PC-3 (cell line): ENCODE results near the gene BCAS1. TPM values are rescaled to one million over a fixed set of nuclear protein-coding genes. Genes with fewer than 3 reads are reported as not detected.

Experiments
- ATAC-seq: fragments of 200-7000 bp; cut with Tn5 transposase; 2 replicates; pipeline ENCODE4 v1.9.1; 2020; ENCODE audit warnings: mild to moderate bottlenecking, moderate library complexity
- BruUV-seq: library from RNA; stranded (reverse); fragments of 400-500 nt; replicated peaks from 2 replicates; lab custom pipeline; 2021; lab: Mats Ljungman, UMichigan
- CTCF ChIA-PET: fragments of 300-600 bp; sonication (Branson Sonifier 250); formaldehyde crosslinking; loops from one replicate; lab custom pipeline; 2022; ENCODE audit warnings: antibody characterized with exemption; lab: Charles Lee
- POLR2A ChIA-PET: fragments of 300-600 bp; sonication (Branson Sonifier 250); formaldehyde crosslinking; loops from one replicate; lab custom pipeline; 2022; ENCODE audit warnings: antibody characterized with exemption; ENCODE audit not compliant: unreplicated experiment; lab: Charles Lee
- DNase-seq: peaks from one replicate; pipeline ENCODE4 v3.0.0-alpha.2; 2015
- H2AFZ ChIP-seq: fragments of 300-600 bp; sonication (generic); 2 replicates; pipeline ENCODE4 v1.6.0; 2016; ENCODE audit warnings: antibody characterized with exemption, low read length
- H3F3A ChIP-seq: fragments of 300-600 bp; sonication (generic); one replicate; pipeline ENCODE4 v1.6.0; 2017; ENCODE audit warnings: antibody characterized with exemption, low read length, control low read depth, mild to moderate bottlenecking; ENCODE audit not compliant: unreplicated experiment
- H3K27ac ChIP-seq: fragments of 300-600 bp; sonication (generic); 2 replicates; pipeline ENCODE4 v1.5.1; 2016; ENCODE audit warnings: mild to moderate bottlenecking, low read length
- H3K27me3 ChIP-seq: fragments of 300-600 bp; sonication (generic); 2 replicates; pipeline ENCODE4 v1.6.1; 2016; ENCODE audit warnings: low read length, mixed read lengths
- H3K36me3 ChIP-seq: fragments of 300-600 bp; sonication (generic); 2 replicates; pipeline ENCODE4 v1.6.1; 2016; ENCODE audit warnings: low read depth, mixed run types, low read length, mixed read lengths
- H3K4me1 ChIP-seq: fragments of 300-600 bp; sonication (generic); 2 replicates; pipeline ENCODE4 v1.5.1; 2016; ENCODE audit warnings: low read length; ENCODE audit not compliant: insufficient read depth
- H3K4me2 ChIP-seq: fragments of 300-600 bp; sonication (generic); 2 replicates; pipeline ENCODE4 v1.6.0; 2016; ENCODE audit warnings: low read length
- H3K4me3 ChIP-seq: fragments of 300-600 bp; sonication (generic); 2 replicates; pipeline ENCODE4 v1.5.1; 2016; ENCODE audit warnings: mild to moderate bottlenecking, low read length, mixed read lengths
- H3K79me2 ChIP-seq: fragments of 300-600 bp; sonication (generic); 2 replicates; pipeline ENCODE4 v1.6.1; 2017; ENCODE audit warnings: low read length, mixed read lengths
- H3K9ac ChIP-seq: fragments of 300-600 bp; sonication (generic); 2 replicates; pipeline ENCODE4 v1.6.0; 2016; ENCODE audit warnings: mild to moderate bottlenecking, low read length
- H3K9me2 ChIP-seq: fragments of 300-600 bp; sonication (generic); replicated peaks from 2 replicates; pipeline ENCODE4 v1.6.1; 2016; ENCODE audit warnings: mixed run types, low read length, mixed read lengths
- H3K9me3 ChIP-seq: fragments of 300-600 bp; sonication (generic); 2 replicates; pipeline ENCODE4 v1.6.1; 2016; ENCODE audit warnings: low read length, mixed read lengths
- H4K20me1 ChIP-seq: fragments of 300-600 bp; sonication (generic); 2 replicates; pipeline ENCODE4 v1.6.1; 2016; ENCODE audit warnings: low read length, mixed read lengths
- EZH2 ChIP-seq: fragments of 300-600 bp; sonication (generic); IDR thresholded peaks from one replicate; pipeline ENCODE4 v1.6.1; 2017; ENCODE audit warnings: antibody characterized with exemption, mild to moderate bottlenecking, low read length; ENCODE audit not compliant: unreplicated experiment
- EZH2phosphoT487 ChIP-seq: fragments of 300-600 bp; sonication (generic); IDR thresholded peaks from 2 replicates; pipeline ENCODE4 v1.6.1; 2018; ENCODE audit warnings: mild to moderate bottlenecking, antibody characterized with exemption, low read length, borderline replicate concordance
- intact Hi-C: fragments of 100-400 bp; cut with micrococcal nuclease; formaldehyde crosslinking; loops from 2 replicates; pipeline ENCODE4 v1.9.0; 2023
- total RNA-seq: library from RNA; depleted of rRNA; stranded (reverse); fragments of >200 nt; gene quantifications from 2 replicates; pipeline ENCODE4 v1.2.3, GENCODE V29; 2014
- TF ChIP-seq, protein P1 (sequence below): fragments of 300-600 bp; sonication (generic); conservative IDR thresholded peaks from 2 replicates; pipeline ENCODE4 v1.5.1; 2017; ENCODE audit warnings: antibody characterized with exemption, low read depth, mild to moderate bottlenecking, low read length

Gene BCAS1
- total RNA-seq, 1 experiment from 2014 or later, result 0.18 TPM

DNA sequence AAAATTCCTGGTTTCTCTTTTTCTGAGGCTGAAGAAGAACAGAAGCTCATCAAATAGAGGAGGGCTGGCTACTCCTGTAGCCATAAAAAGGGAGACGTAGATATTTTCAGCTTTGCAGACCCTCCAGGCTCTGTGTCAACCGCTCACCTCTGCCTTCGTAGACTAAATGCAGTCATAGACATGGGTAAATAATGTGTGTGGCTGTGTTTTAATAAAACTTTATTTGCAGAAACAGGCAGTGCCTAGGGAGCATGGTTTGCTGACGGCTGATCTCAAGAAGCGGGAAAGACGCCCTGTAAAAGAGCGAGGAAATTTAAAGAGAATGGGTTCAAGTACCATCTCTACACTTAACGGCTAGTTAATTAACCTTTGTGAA, 171.8 kb downstream of the BCAS1 start:
- intact Hi-C loops, result loop anchor here (2.0 kb wide), 1 partner anchor 14 kb away; no protein-coding TSS in a partner anchor
- Histone ChIP-seq H3K4me2 (peak overlapping the region; percentile 46; the same call in 1 of the 2 replicates), H3K4me1 (peaks cover 45% of the 10 kb centered on the region), H3K27ac (no peak overlapping the region), H3K36me3 (no peaks in the 10 kb centered on the region), H3K79me2 (no peaks in the 10 kb centered on the region), H3K9me2 (no peaks in the 10 kb centered on the region), H4K20me1 (no peaks in the 10 kb centered on the region), H2AFZ (no peak overlapping the region), H3K27me3 (no peaks in the 10 kb centered on the region), H3K4me3 (no peak overlapping the region), H3F3A (peaks cover 22% of the 10 kb centered on the region), H3K9ac (no peak overlapping the region), H3K9me3 (no peaks in the 10 kb centered on the region)
- no peak for TF ChIP-seq EZH2phosphoT487
- TF ChIP-seq EZH2, result no peak
- TF ChIP-seq, protein P1, sequence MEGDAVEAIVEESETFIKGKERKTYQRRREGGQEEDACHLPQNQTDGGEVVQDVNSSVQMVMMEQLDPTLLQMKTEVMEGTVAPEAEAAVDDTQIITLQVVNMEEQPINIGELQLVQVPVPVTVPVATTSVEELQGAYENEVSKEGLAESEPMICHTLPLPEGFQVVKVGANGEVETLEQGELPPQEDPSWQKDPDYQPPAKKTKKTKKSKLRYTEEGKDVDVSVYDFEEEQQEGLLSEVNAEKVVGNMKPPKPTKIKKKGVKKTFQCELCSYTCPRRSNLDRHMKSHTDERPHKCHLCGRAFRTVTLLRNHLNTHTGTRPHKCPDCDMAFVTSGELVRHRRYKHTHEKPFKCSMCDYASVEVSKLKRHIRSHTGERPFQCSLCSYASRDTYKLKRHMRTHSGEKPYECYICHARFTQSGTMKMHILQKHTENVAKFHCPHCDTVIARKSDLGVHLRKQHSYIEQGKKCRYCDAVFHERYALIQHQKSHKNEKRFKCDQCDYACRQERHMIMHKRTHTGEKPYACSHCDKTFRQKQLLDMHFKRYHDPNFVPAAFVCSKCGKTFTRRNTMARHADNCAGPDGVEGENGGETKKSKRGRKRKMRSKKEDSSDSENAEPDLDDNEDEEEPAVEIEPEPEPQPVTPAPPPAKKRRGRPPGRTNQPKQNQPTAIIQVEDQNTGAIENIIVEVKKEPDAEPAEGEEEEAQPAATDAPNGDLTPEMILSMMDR, result no peak
- BruUV-seq, result no TSS peak
- DNase-seq (no peak), ATAC-seq (no peak)
- ChIA-PET CTCF (interaction anchor here (0.7 kb wide), 1 partner anchor 167 kb away, joined by 3 read pairs; no protein-coding TSS in a partner anchor), POLR2A (interaction anchor here (0.5 kb wide), 1 partner anchor 289 kb away, joined by 3 read pairs; no protein-coding TSS in a partner anchor)

DNA sequence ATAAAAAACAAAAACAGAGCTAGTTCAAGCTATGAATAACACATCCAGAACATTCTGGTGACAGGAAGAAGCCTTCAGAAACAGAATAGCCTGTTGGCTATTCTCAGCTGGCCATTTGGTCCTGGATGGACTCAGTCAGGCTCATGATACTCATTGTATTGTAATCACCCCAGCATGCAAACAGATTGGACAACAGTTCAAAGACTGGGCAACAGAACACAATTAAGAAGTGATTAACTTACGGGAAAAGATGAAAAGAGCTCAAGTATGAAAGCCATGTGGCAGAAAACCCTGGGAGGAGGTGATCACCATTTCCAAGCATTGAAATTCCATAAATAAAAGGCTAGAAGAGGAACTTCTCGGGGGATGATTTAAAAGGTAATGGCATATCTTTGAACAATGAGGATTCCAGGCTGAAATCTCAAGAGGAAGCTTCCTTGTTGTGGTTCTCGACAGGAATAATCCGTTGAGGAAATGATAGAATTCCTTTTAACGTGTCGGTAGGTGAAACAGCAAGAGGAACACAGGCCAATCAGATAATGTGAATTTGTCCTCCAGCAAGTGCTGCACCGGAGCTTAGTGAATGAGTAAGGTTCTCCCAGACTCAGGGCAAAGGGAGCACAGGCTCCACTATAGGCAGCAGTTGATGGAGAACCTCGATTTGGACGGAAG, 172.4 kb downstream of the BCAS1 start:
- Histone ChIP-seq H3K27ac (no peak overlapping the region), H3K4me3 (no peak overlapping the region), H3K9me2 (no peaks in the 10 kb centered on the region), H3K9me3 (no peaks in the 10 kb centered on the region), H4K20me1 (no peaks in the 10 kb centered on the region), H3K4me1 (peaks cover 50% of the 10 kb centered on the region), H2AFZ (no peak overlapping the region), H3K27me3 (no peaks in the 10 kb centered on the region), H3K4me2 (no peak overlapping the region), H3F3A (peaks cover 22% of the 10 kb centered on the region), H3K9ac (no peak overlapping the region), H3K79me2 (no peaks in the 10 kb centered on the region), H3K36me3 (no peaks in the 10 kb centered on the region)
- no peak for TF ChIP-seq EZH2
- no peak for TF ChIP-seq EZH2phosphoT487
- TF ChIP-seq, protein P1, result no peak
- ChIA-PET CTCF (interaction anchor here (0.6 to 0.7 kb wide), 2 partner anchors 168 to 304 kb away, joined by 3 to 4 read pairs; partner anchors contain the start of gene ZNF217), POLR2A (no interaction called here)
- DNase-seq, result no peak
- no TSS peak for BruUV-seq
- intact Hi-C loops, result loop anchor here (2.0 kb wide), 1 partner anchor 13 kb away; no protein-coding TSS in a partner anchor
- ATAC-seq, result no peak

DNA sequence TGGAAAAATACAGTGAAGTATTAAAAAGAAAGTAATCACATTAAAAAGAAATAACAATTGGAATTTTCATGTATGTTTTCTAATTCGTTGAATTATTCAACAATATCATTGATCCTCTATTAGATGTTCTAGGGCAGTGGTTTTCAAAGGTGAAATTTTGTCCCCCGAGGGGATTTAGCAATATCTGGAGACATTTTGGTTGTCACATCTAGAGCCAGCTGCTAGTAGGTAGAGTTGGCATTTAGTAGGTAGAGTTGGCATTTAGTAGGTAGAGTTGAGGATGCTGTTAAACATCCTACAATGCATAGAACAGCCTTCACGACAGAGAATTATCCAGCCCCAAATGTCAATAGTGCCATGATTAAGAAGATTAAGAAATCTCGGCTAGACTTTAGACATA, 173.7 kb downstream of the BCAS1 start:
- intact Hi-C loops, result no loop called here
- Histone ChIP-seq H3K27me3 (no peaks in the 10 kb centered on the region), H3K27ac (no peak overlapping the region), H3K9ac (no peak overlapping the region), H3K9me2 (no peaks in the 10 kb centered on the region), H3K36me3 (no peaks in the 10 kb centered on the region), H2AFZ (no peak overlapping the region), H3F3A (peaks cover 19% of the 10 kb centered on the region), H4K20me1 (no peaks in the 10 kb centered on the region), H3K4me2 (no peak overlapping the region), H3K79me2 (no peaks in the 10 kb centered on the region), H3K4me1 (peaks cover 55% of the 10 kb centered on the region), H3K9me3 (no peaks in the 10 kb centered on the region), H3K4me3 (no peak overlapping the region)
- no peak for TF ChIP-seq EZH2phosphoT487
- TF ChIP-seq, protein P1, result no peak
- TF ChIP-seq EZH2, result no peak
- ATAC-seq (no peak), DNase-seq (no peak)
- BruUV-seq, result no TSS peak
- ChIA-PET CTCF (no interaction called here), POLR2A (interaction anchor here (0.5 kb wide), 1 partner anchor 122 kb away, joined by 3 read pairs; no protein-coding TSS in a partner anchor)
